Smooth muscle cell (in vitro differentiated cells): ENCODE data around the gene IL21. TPM values are rescaled to one million over a fixed set of nuclear protein-coding genes. Genes with fewer than 3 reads are reported as not detected.

Source experiments
- DNase-seq: peaks from one replicate; lab custom pipeline; 2025; ENCODE audit not compliant: unreplicated experiment; lab: John Stamatoyannopoulos, UW
- H2AFZ ChIP-seq: fragments of 200-600 bp; sonication (generic); 2 replicates; pipeline ENCODE4 v1.6.0; 2016; ENCODE audit warnings: antibody characterized with exemption, low read depth, mild to moderate bottlenecking
- H3F3A ChIP-seq: fragments of 200-600 bp; sonication (generic); 2 replicates; pipeline ENCODE4 v1.6.0; 2017; ENCODE audit warnings: antibody characterized with exemption, low read depth
- H3K27ac ChIP-seq: fragments of 200-600 bp; sonication (generic); 2 replicates; pipeline ENCODE4 v1.5.1; 2016; ENCODE audit warnings: low read depth, mild to moderate bottlenecking
- H3K27me3 ChIP-seq: fragments of 200-600 bp; sonication (generic); 2 replicates; pipeline ENCODE4 v1.6.1; 2016; ENCODE audit warnings: low read depth, mild to moderate bottlenecking
- H3K36me3 ChIP-seq: fragments of 200-600 bp; sonication (generic); 2 replicates; pipeline ENCODE4 v1.5.1; 2016; ENCODE audit warnings: low read depth
- H3K4me1 ChIP-seq: fragments of 200-600 bp; sonication (generic); 2 replicates; pipeline ENCODE4 v1.5.1; 2016; ENCODE audit warnings: low read depth
- H3K4me2 ChIP-seq: fragments of 200-600 bp; sonication (generic); 2 replicates; pipeline ENCODE4 v1.6.0; 2016; ENCODE audit warnings: mild to moderate bottlenecking
- H3K4me3 ChIP-seq: fragments of 200-600 bp; sonication (generic); 2 replicates; pipeline ENCODE4 v1.5.1; 2016; ENCODE audit warnings: mild to moderate bottlenecking
- H3K79me2 ChIP-seq: fragments of 200-600 bp; sonication (generic); 2 replicates; pipeline ENCODE4 v1.6.0; 2016; ENCODE audit warnings: low read depth, mild to moderate bottlenecking
- H3K9ac ChIP-seq: fragments of 200-600 bp; sonication (generic); 2 replicates; pipeline ENCODE4 v1.6.0; 2016; ENCODE audit warnings: low read depth
- H3K9me3 ChIP-seq: fragments of 200-600 bp; sonication (generic); replicated peaks from 2 replicates; pipeline ENCODE4 v1.5.1; 2016; ENCODE audit warnings: low read depth
- H4K20me1 ChIP-seq: fragments of 200-600 bp; sonication (generic); 2 replicates; pipeline ENCODE4 v1.6.0; 2016; ENCODE audit warnings: low read depth
- WGBS: methylation state at CpG from one replicate; pipeline ENCODE4 v1.1.7; 2016; ENCODE audit warnings: low lambda C conversion rate; 5-methylcytosine and 5-hydroxymethylcytosine counted together
- polyA plus RNA-seq: library from polyadenylated mRNA; unstranded; fragments of >200 nt; fragmentation: Nextera tagmentation; extraction: Ambion mirVana; gene quantifications from 2 replicates; pipeline ENCODE4 v1.2.1, GENCODE V29; 2016
- total RNA-seq: library from RNA; depleted of rRNA; stranded (reverse); fragments of >200 nt; gene quantifications from 2 replicates; pipeline ENCODE4 v1.2.3, GENCODE V29; 2014
- TF ChIP-seq, protein P1 (sequence below): fragments of 200-600 bp; sonication (generic); IDR thresholded peaks from 2 replicates; pipeline ENCODE4 v1.5.1; 2017; ENCODE audit warnings: borderline replicate concordance, mild to moderate bottlenecking, antibody characterized with exemption; ENCODE audit not compliant: insufficient read depth, poor library complexity, severe bottlenecking

The IL21 gene
- total and polyA plus RNA-seq, 2 experiments from 2014 or later = not detected

DNA sequence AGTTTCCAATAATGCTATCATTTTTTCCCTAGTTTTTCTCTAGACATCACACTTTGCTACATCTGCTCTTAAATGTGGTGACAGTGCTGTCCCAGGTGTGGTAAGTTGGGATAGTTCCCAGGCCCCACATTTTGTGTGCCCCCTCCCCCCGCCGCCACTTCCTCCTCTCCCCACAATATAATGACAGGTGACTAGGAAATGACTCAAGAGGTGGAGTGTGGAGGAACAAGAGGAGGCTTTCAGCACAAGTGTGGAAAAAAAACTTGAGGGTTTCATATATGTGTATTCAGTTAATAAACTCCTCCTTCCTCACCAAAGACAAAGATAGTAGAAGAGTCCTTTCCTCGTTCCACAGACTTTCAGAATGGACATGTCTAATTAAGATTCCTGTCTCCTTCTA is 18.3 kb upstream of the IL21 start:
- Histone ChIP-seq H4K20me1 (no peaks in the 10 kb centered on the region), H3K4me2 (no peak overlapping the region), H3K9ac (no peak overlapping the region), H3K9me3 (no peaks in the 10 kb centered on the region), H3K79me2 (no peaks in the 10 kb centered on the region), H3K4me3 (no peak overlapping the region), H3K36me3 (no peaks in the 10 kb centered on the region), H3K27me3 (no peaks in the 10 kb centered on the region), H3F3A (no peaks in the 10 kb centered on the region), H3K27ac (no peak overlapping the region), H3K4me1 (no peaks in the 10 kb centered on the region), H2AFZ (no peak overlapping the region)
- WGBS = 87% methylated on average over 3 of the region's 3 CpGs
- TF ChIP-seq, protein P1, sequence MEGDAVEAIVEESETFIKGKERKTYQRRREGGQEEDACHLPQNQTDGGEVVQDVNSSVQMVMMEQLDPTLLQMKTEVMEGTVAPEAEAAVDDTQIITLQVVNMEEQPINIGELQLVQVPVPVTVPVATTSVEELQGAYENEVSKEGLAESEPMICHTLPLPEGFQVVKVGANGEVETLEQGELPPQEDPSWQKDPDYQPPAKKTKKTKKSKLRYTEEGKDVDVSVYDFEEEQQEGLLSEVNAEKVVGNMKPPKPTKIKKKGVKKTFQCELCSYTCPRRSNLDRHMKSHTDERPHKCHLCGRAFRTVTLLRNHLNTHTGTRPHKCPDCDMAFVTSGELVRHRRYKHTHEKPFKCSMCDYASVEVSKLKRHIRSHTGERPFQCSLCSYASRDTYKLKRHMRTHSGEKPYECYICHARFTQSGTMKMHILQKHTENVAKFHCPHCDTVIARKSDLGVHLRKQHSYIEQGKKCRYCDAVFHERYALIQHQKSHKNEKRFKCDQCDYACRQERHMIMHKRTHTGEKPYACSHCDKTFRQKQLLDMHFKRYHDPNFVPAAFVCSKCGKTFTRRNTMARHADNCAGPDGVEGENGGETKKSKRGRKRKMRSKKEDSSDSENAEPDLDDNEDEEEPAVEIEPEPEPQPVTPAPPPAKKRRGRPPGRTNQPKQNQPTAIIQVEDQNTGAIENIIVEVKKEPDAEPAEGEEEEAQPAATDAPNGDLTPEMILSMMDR = no peak
- no peak for DNase-seq

DNA sequence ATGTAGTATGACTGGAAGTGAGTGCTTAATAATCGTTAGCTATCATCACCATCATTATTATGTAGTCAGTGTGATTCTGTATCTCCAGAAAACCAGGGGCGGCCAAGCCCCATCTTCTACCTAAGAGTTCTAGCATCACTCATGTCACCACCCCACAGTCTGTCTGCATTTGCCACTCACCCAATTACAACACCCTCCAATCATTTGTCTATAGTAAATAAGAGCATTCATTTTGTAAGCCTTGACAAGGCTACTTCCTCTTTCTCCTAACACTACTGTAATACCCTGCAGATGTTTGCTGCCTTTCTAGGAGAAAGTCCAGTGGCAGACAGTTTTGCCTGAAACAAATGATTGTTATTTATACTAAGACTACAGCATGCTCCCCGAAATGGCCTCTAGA is 15.8 kb upstream of the IL21 start:
- no peak overlapping the region for H3K9ac ChIP-seq
- H3K4me2 ChIP-seq = no peak overlapping the region
- H4K20me1 ChIP-seq = no peaks in the 10 kb centered on the region
- TF ChIP-seq, protein P1 = no peak
- H3F3A ChIP-seq = no peaks in the 10 kb centered on the region
- H3K4me1 ChIP-seq = no peaks in the 10 kb centered on the region
- 74% methylated on average over 3 of the region's 3 CpGs for WGBS
- no peak for DNase-seq
- no peak overlapping the region for H3K27ac ChIP-seq
- no peaks in the 10 kb centered on the region for H3K27me3 ChIP-seq
- no peak overlapping the region for H3K4me3 ChIP-seq
- H2AFZ ChIP-seq = no peak overlapping the region
- H3K79me2 ChIP-seq = no peaks in the 10 kb centered on the region
- H3K9me3 ChIP-seq = no peaks in the 10 kb centered on the region
- no peaks in the 10 kb centered on the region for H3K36me3 ChIP-seq

DNA sequence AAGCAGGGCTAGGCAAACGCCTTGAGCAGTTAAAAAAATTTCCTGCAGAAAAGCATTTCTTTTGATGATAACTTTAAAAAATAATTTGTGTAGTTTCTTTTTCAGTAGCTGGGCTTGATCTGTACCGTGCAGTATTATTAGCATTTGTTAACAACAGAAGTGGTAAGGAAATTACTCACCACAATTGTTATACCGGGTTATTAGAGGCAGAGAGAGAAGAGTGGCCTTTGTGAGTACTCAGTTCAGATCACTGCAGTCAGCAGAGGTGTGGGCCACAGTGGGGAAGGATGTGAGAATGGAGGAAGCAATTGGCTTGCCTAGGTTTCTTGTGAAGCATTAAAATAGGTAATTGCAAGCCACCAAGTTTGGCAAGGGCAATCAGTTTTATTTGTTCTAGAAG is 14.3 kb upstream of the IL21 start:
- TF ChIP-seq, protein P1 = no peak
- Histone ChIP-seq H3K27me3 (no peaks in the 10 kb centered on the region), H3F3A (no peaks in the 10 kb centered on the region), H3K79me2 (no peaks in the 10 kb centered on the region), H2AFZ (no peak overlapping the region), H3K4me1 (no peaks in the 10 kb centered on the region), H4K20me1 (no peaks in the 10 kb centered on the region), H3K36me3 (no peaks in the 10 kb centered on the region), H3K4me2 (no peak overlapping the region), H3K4me3 (no peak overlapping the region), H3K27ac (no peak overlapping the region), H3K9ac (no peak overlapping the region), H3K9me3 (no peaks in the 10 kb centered on the region)
- WGBS = 83% methylated on average over 3 of the region's 3 CpGs
- DNase-seq = no peak

DNA sequence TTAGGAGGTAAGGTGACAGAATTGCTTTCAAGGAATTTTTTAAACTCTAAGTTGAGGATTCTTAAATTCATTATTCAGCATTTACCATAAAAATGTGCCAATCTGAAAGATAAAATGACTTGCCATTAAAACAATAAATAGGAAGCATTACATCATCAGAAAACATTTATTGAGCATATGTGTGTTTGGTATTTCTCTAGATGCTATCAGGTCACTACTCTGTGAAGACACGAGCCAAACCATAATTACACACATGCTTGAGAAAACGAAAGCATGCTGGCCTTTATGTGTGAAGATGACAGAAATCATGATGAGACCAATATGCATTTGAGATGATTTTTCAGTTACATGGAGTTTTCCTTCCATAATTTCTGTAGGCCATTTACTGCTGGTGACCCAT is 12.3 kb upstream of the IL21 start:
- Histone ChIP-seq H4K20me1 (no peaks in the 10 kb centered on the region), H3K4me2 (no peak overlapping the region), H3K4me1 (no peaks in the 10 kb centered on the region), H3K9me3 (no peaks in the 10 kb centered on the region), H3K4me3 (no peak overlapping the region), H3K79me2 (no peaks in the 10 kb centered on the region), H3K27ac (no peak overlapping the region), H3K9ac (no peak overlapping the region), H3F3A (no peaks in the 10 kb centered on the region), H3K36me3 (no peaks in the 10 kb centered on the region), H2AFZ (no peak overlapping the region), H3K27me3 (no peaks in the 10 kb centered on the region)
- no peak for DNase-seq
- TF ChIP-seq, protein P1 = no peak
- WGBS = 50% methylated on average over 2 of the region's 2 CpGs
